Parathyroid adenoma (tissue), 2 donors: Measurements from ENCODE around the gene CHAC1.
A peak's percentile ranks its signal among the peaks of the same experiment; 100 is the strongest.

Source experiments
- H2AFZ ChIP-seq: fragments of 300-600 bp; sonication (generic); one replicate; pipeline ENCODE4 v1.7.0; 2017; ENCODE audit warnings: antibody characterized with exemption, mild to moderate bottlenecking
- H3K27ac ChIP-seq: fragments of 300-600 bp; sonication (generic); one replicate; pipeline ENCODE4 v1.7.0; 2017
- H3K27me3 ChIP-seq: fragments of 300-600 bp; sonication (generic); one replicate; pipeline ENCODE4 v1.7.0; 2017; ENCODE audit warnings: low read length; ENCODE audit not compliant: control insufficient read depth, insufficient read depth
- H3K36me3 ChIP-seq: fragments of 300-600 bp; sonication (generic); one replicate; pipeline ENCODE4 v1.7.0; 2017; ENCODE audit warnings: low read length; ENCODE audit not compliant: control insufficient read depth, insufficient read depth
- H3K4me1 ChIP-seq: fragments of 300-600 bp; sonication (generic); one replicate; pipeline ENCODE4 v1.7.0; 2017; ENCODE audit warnings: control low read depth
- H3K4me2 ChIP-seq: fragments of 300-600 bp; sonication (generic); one replicate; pipeline ENCODE4 v1.7.0; 2017; ENCODE audit warnings: low read length
- H3K4me3 ChIP-seq: fragments of 300-600 bp; sonication (generic); one replicate; pipeline ENCODE4 v1.7.0; 2017; ENCODE audit warnings: low read depth, low read length
- H3K79me2 ChIP-seq: fragments of 300-600 bp; sonication (generic); one replicate; pipeline ENCODE4 v1.7.0; 2017; ENCODE audit warnings: control low read depth
- H3K9ac ChIP-seq: fragments of 300-600 bp; sonication (generic); one replicate; pipeline ENCODE4 v1.7.0; 2017; ENCODE audit warnings: mild to moderate bottlenecking
- H3K9me3 ChIP-seq: fragments of 300-600 bp; sonication (generic); one replicate; pipeline ENCODE4 v1.7.0; 2017; ENCODE audit warnings: low read length; ENCODE audit not compliant: control insufficient read depth
- CTCF ChIP-seq: fragments of 300-600 bp; sonication (generic); IDR thresholded peaks from one replicate; pipeline ENCODE4 v1.7.0; 2017; ENCODE audit warnings: antibody characterized with exemption, mild to moderate bottlenecking
- donor health status: primary hyperparathyroidism.

Gene CHAC1

GRCh38 chr15:40922608-40923005 lies 30.7 kb upstream of the CHAC1 start:
- Histone ChIP-seq H3K36me3 (no peaks in the 10 kb centered on the region), H3K9ac (no peak overlapping the region), H3K27ac (no peak overlapping the region), H3K4me2 (no peak overlapping the region), H3K4me1 (no peaks in the 10 kb centered on the region), H3K79me2 (no peaks in the 10 kb centered on the region), H3K9me3 (no peaks in the 10 kb centered on the region), H2AFZ (no peak overlapping the region), H3K27me3 (peaks cover 5% of the 10 kb centered on the region), H3K4me3 (no peak overlapping the region)
- no peak for TF ChIP-seq CTCF

- no peak overlapping the region for H3K27ac ChIP-seq
- peaks cover 5% of the 10 kb centered on the region for H3K27me3 ChIP-seq
- H3K4me3 ChIP-seq, result no peak overlapping the region
- H3K36me3 ChIP-seq, result no peaks in the 10 kb centered on the region
- no peaks in the 10 kb centered on the region for H3K4me1 ChIP-seq
- no peak for TF ChIP-seq CTCF
- no peaks in the 10 kb centered on the region for H3K9me3 ChIP-seq
- no peak overlapping the region for H2AFZ ChIP-seq
- H3K4me2 ChIP-seq, result no peak overlapping the region
- no peak overlapping the region for H3K9ac ChIP-seq
- H3K79me2 ChIP-seq, result no peaks in the 10 kb centered on the region
Observed at GRCh38 chr15:40923551-40923950, 29.7 kb upstream of the CHAC1 start.

- H3K9me3 ChIP-seq, result no peaks in the 10 kb centered on the region
- H3K36me3 ChIP-seq, result no peaks in the 10 kb centered on the region
- H3K27ac ChIP-seq, result no peak overlapping the region
- H3K27me3 ChIP-seq, result peaks cover 5% of the 10 kb centered on the region
- no peak overlapping the region for H3K9ac ChIP-seq
- H3K4me2 ChIP-seq, result no peak overlapping the region
- no peak overlapping the region for H3K4me3 ChIP-seq
- H3K79me2 ChIP-seq, result no peaks in the 10 kb centered on the region
- no peak for TF ChIP-seq CTCF
- H2AFZ ChIP-seq, result no peak overlapping the region
- H3K4me1 ChIP-seq, result no peaks in the 10 kb centered on the region
Observed at GRCh38 chr15:40925495-40925862, 27.8 kb upstream of the CHAC1 start.

- H3K4me1 ChIP-seq, result peaks cover 2% of the 10 kb centered on the region
- H3K27ac ChIP-seq, result no peak overlapping the region
- H3K4me3 ChIP-seq, result peak overlapping the region; percentile 16
- H3K27me3 ChIP-seq, result peaks cover 5% of the 10 kb centered on the region
- H3K79me2 ChIP-seq, result no peaks in the 10 kb centered on the region
- H3K9ac ChIP-seq, result no peak overlapping the region
- H3K4me2 ChIP-seq, result peak overlapping the region; percentile 44
- peak overlapping the region; percentile 28 for H2AFZ ChIP-seq
- H3K9me3 ChIP-seq, result no peaks in the 10 kb centered on the region
- no peak for TF ChIP-seq CTCF
- no peaks in the 10 kb centered on the region for H3K36me3 ChIP-seq
Observed at GRCh38 chr15:40925863-40926658, 27.2 kb upstream of the CHAC1 start.
